Mesothelial cell of epicardium (in vitro differentiated cells): ENCODE results near the gene AK9. TPM values are rescaled to one million over a fixed set of nuclear protein-coding genes. Genes with fewer than 3 reads are reported as not detected.
"Not testable (repeated sequence)": the region's sequence is repeated elsewhere in the genome, so short reads cannot be mapped to it uniquely, and the experiment has no call there.

Source experiments
- DNase-seq, 2 experiments: peaks; one replicate each; pipeline ENCODE4 v3.0.0; 2021; ENCODE audit warnings: low spot score in 2 of 2; ENCODE audit not compliant: unreplicated experiment in 2 of 2
- H3K27ac Mint-ChIP-seq: 2 replicates; pipeline ENCODE4 v1.8.0; 2021; ENCODE audit warnings: mixed read lengths
- H3K27me3 Mint-ChIP-seq: 2 replicates; pipeline ENCODE4 v1.8.0; 2021; ENCODE audit warnings: low read depth, mixed read lengths
- H3K36me3 Mint-ChIP-seq: 2 replicates; pipeline ENCODE4 v1.8.0; 2021; ENCODE audit warnings: mixed read lengths
- H3K4me1 Mint-ChIP-seq: 2 replicates; pipeline ENCODE4 v1.8.0; 2021; ENCODE audit warnings: mixed read lengths
- H3K4me3 Mint-ChIP-seq: 2 replicates; pipeline ENCODE4 v1.8.0; 2021; ENCODE audit warnings: mild to moderate bottlenecking, moderate library complexity, mixed read lengths
- H3K9me3 Mint-ChIP-seq: 2 replicates; pipeline ENCODE4 v1.8.0; 2021; ENCODE audit warnings: mixed read lengths
- total RNA-seq: library from RNA; stranded (reverse); gene quantifications from 3 replicates; pipeline ENCODE4 v1.2.1, GENCODE V29; 2021
- TF ChIP-seq, protein P1 (sequence below): fragments of 200-600 bp; sonication (generic); IDR thresholded peaks from one replicate; pipeline ENCODE4 v1.5.0; 2021; ENCODE audit warnings: antibody characterized with exemption; ENCODE audit not compliant: unreplicated experiment

AK9 gene
- total RNA-seq, 1 donor from 2014 or later, result 6.7 TPM

DNA sequence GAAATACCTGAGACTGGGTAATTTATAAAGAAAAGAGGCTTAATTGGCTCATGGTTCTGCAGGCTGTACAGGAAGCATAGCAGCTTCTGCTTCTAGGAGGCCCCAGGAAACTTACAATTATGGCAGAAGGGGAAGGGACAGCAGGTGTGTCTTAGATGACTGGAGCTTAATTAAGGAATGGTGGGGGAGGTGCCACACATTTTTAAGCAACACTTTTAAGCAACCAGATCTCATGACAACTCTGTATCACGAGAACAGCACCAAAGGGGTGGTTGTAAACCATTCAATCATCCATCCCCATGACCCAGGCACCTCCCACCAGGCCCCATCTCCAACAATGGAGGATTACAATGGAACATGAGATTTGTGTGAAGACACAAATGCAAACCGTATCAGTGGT, 27.0 kb upstream of the AK9 start:
- peaks cover 15% of the 10 kb centered on the region for H3K4me1 Mint-ChIP-seq
- no peak overlapping the region for H3K4me3 Mint-ChIP-seq
- no peak for DNase-seq
- TF ChIP-seq, protein P1, sequence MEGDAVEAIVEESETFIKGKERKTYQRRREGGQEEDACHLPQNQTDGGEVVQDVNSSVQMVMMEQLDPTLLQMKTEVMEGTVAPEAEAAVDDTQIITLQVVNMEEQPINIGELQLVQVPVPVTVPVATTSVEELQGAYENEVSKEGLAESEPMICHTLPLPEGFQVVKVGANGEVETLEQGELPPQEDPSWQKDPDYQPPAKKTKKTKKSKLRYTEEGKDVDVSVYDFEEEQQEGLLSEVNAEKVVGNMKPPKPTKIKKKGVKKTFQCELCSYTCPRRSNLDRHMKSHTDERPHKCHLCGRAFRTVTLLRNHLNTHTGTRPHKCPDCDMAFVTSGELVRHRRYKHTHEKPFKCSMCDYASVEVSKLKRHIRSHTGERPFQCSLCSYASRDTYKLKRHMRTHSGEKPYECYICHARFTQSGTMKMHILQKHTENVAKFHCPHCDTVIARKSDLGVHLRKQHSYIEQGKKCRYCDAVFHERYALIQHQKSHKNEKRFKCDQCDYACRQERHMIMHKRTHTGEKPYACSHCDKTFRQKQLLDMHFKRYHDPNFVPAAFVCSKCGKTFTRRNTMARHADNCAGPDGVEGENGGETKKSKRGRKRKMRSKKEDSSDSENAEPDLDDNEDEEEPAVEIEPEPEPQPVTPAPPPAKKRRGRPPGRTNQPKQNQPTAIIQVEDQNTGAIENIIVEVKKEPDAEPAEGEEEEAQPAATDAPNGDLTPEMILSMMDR, result no peak
- H3K36me3 Mint-ChIP-seq, result peaks cover 8% of the 10 kb centered on the region
- H3K9me3 Mint-ChIP-seq, result no peaks in the 10 kb centered on the region
- no peak overlapping the region for H3K27ac Mint-ChIP-seq
- no peaks in the 10 kb centered on the region for H3K27me3 Mint-ChIP-seq

DNA sequence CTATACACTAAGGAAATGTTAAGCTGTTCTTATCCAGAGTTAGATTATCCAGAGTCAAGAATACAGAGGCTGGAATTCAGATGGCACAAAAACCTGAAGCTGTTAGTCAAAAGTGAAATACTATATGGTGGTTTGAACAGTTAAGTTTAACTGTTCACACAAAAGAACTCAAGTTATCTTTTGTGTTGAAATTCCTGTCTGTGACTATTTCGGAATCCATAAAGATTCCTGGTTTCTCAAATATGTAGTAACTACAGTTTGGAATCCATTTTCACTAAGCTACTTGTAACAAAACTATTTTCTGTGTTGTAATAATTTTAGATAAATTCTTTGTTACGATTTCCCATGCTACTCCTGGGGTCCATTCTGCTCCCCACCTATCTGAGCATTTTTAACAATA, 24.6 kb upstream of the AK9 start:
- DNase-seq, result no peak
- no peaks in the 10 kb centered on the region for H3K27me3 Mint-ChIP-seq
- no peak overlapping the region for H3K27ac Mint-ChIP-seq

DNA sequence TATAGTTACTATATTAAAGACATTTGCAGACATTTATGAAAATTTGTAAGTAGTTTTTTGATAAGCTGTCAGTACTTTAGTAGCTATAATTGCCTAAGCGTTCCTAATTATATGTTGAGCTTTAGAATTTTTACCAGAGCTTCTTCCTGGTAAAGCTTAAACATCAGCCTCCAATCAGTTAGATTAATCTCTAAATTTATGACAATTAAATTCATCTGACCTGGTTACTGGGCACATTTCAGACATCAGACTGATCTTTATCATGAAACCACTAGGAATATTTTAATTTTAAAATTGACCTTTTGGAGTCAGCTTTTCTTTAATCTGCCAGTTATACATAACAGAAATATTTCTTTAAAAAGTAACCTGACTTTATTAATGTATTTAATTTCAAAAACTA, 23.6 kb upstream of the AK9 start:
- Mint-ChIP-seq H3K27me3 (no peaks in the 10 kb centered on the region), H3K27ac (no peak overlapping the region), H3K4me1 (peaks cover 12% of the 10 kb centered on the region), H3K9me3 (peaks cover 27% of the 10 kb centered on the region), H3K36me3 (peaks cover 30% of the 10 kb centered on the region), H3K4me3 (no peak overlapping the region)
- DNase-seq, result no peak
- TF ChIP-seq, protein P1, result no peak

More for the DNA sequence above, 24.6 kb upstream of the AK9 start:
- peaks cover 20% of the 10 kb centered on the region for H3K36me3 Mint-ChIP-seq
- H3K4me1 Mint-ChIP-seq, result peaks cover 12% of the 10 kb centered on the region
- TF ChIP-seq, protein P1, result no peak
- H3K4me3 Mint-ChIP-seq, result no peak overlapping the region
- peaks cover 17% of the 10 kb centered on the region for H3K9me3 Mint-ChIP-seq

DNA sequence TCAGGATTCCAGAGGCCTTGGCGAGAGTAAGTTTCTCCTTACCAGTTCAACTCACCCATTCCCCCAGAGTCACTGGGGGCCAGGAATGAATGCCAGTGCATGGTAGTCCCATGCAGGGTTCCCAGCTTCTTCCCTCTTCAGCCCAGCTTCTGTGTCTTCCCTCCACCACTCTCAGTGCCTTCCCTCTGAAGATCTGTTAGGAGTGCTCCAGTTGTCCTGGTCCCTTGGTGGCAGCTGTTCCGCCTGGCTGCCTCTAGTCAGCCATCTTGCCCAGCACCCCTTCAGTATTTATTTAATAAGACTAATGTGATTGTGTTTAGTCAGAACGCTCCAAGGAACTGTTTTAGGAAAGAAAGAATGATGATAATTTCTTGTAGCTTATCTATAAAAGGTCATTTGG, 23.2 kb upstream of the AK9 start:
- Mint-ChIP-seq H3K27me3 (no peaks in the 10 kb centered on the region), H3K36me3 (peaks cover 34% of the 10 kb centered on the region), H3K27ac (peak overlapping the region; percentile 49), H3K4me3 (no peak overlapping the region), H3K4me1 (peaks cover 12% of the 10 kb centered on the region), H3K9me3 (peaks cover 31% of the 10 kb centered on the region)
- DNase-seq, result no peak
- TF ChIP-seq, protein P1, result no peak

DNA sequence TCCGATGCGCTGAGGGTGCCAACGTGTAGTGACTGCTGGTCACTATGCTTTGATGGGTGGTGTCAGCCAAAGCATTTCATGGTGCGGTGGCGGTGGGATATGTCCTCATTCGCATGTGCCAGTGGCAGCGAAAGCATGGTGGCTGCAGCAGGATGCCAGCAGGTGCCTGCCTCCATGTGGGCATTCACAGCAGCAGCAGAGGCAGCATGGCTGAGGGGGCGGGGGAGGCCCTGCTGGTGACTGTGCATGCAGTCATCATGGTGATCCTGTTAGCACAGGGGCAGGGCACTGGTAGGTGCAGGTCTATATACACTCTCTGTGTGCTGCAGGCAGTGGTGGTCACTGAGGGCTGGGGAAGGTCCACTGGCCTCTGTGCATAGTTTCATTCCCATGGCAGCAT, 22.1 kb upstream of the AK9 start:
- peaks cover 42% of the 10 kb centered on the region for H3K9me3 Mint-ChIP-seq
- TF ChIP-seq, protein P1, result no peak
- no peak for DNase-seq
- H3K4me3 Mint-ChIP-seq, result no peak overlapping the region
- no peaks in the 10 kb centered on the region for H3K27me3 Mint-ChIP-seq
- no peak overlapping the region for H3K27ac Mint-ChIP-seq
- peaks cover 39% of the 10 kb centered on the region for H3K36me3 Mint-ChIP-seq
- peaks cover 12% of the 10 kb centered on the region for H3K4me1 Mint-ChIP-seq

DNA sequence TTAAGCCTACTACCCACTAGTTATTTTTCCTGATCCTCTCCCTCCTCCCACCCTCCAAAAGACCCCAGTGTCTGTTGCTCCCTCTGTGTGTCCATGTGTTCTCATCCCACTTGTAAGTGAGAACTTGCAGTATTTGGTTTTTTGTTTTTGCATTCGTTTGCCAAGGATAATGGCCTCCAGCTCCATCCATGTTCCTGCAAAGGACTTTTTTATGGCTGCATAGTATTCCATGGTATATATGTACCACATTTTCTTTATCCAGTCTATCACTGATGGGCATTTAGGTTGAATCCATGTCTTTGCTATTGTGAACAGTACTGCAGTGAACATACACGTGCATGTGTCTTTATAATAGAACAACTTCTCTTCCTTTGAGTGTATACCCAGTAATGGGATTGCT, 17.1 kb upstream of the AK9 start:
- Mint-ChIP-seq H3K9me3 (peaks cover 43% of the 10 kb centered on the region), H3K36me3 (peaks cover 40% of the 10 kb centered on the region)
- H3K27me3 Mint-ChIP-seq, H3K4me1 Mint-ChIP-seq, DNase-seq, H3K27ac Mint-ChIP-seq, H3K4me3 Mint-ChIP-seq: not testable (repeated sequence)
